Activated CD4-positive, alpha-beta T cell treated with anti-CD3 and anti-CD28 coated beads for 24 hours (primary cell): ENCODE results near the gene CDHR2.
"Not testable (repeated sequence)": the region's sequence is repeated elsewhere in the genome, so short reads cannot be mapped to it uniquely, and the experiment has no call there.

Experiments used
- DNase-seq, 2 donors: peaks; one replicate each; pipeline ENCODE4 v3.0.0-alpha.2; 2020; ENCODE audit warnings: low read depth in 2 of 2

The CDHR2 gene

GRCh38 chr5:176596689-176597416 is 47.7 kb downstream of the CDHR2 start:
- DNase-seq: peak; percentile 33 to 54

DNA sequence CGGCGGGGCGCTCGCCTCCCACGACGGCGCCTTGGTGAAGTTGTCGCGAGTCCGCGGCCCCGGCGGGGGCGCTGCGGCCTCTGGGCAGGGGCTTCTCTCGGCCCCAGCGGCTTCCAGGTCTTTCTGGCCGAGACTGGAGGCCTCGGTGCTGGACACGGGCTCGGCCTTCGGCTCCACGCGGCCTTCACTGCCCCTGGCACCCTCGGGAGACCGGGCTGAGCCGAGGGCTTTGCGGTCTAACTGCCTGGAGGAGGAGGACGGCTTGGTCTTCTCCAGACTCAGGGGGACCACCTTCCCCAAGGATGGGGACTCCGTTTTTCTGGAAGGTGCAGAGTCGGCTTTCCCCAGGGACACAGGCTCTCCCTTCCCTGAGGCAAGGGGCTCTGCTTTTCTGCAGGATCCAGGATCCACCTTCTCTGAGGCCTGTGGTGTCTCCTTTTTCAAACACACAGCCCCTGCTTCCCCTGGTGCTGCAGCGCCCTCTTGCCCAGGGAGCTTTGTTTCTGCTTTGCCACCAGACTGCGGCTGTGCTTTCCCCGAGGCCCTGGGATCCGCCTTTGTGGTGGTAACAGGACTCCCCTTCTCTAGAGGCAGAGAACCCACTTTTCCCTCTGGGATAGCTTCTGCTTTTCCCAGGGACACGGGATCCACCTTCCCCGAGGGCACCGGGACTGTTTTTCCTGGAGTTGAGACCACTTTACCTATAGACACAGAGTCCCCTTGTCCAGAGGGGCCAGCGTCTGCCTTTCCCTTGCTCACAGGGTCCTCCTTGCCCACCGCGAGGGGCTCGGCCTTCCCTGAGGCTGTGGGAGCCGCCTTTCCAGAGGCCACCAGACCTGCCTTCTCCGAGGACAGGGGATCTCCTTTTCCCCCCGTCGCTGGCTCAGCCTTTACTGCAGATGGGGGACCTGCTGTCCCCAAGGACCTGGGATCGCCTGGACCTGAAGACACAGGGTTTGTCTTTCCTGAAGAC is 48.6 kb downstream of the CDHR2 start:
- DNase-seq: no peak

- DNase-seq: not testable (repeated sequence)
Observed at GRCh38 chr5:176599749-176600430, 50.7 kb downstream of the CDHR2 start.

- DNase-seq: no peak
Observed at GRCh38 chr5:176601901-176602482, 52.9 kb downstream of the CDHR2 start.

GRCh38 chr5:176603091-176603490 is 53.9 kb downstream of the CDHR2 start:
- DNase-seq: no peak

DNA sequence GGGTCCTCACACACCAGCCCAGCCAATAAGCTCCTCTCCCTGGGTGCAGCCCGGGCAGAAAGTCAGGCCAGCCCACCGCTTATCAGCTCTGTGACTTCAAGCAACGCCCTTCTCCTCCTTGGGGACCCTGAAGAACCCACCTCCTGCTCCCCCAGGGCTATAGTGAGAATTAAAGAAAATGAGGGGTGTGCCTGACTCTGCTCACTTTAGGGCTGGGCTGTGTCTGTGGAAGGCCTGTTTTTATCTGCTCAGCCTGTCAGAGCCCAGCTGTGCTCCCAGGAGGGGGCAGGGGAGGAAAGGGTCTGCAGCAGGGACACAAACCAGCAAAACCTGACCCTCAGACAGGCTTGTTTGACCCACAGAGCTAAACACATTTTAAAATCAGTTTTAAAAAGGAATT is 56.9 kb downstream of the CDHR2 start:
- no peak for DNase-seq

- DNase-seq: no peak
Observed at GRCh38 chr5:176606875-176607274, 57.7 kb downstream of the CDHR2 start.

GRCh38 chr5:176608142-176608705 is 59.1 kb downstream of the CDHR2 start:
- no peak for DNase-seq

DNA sequence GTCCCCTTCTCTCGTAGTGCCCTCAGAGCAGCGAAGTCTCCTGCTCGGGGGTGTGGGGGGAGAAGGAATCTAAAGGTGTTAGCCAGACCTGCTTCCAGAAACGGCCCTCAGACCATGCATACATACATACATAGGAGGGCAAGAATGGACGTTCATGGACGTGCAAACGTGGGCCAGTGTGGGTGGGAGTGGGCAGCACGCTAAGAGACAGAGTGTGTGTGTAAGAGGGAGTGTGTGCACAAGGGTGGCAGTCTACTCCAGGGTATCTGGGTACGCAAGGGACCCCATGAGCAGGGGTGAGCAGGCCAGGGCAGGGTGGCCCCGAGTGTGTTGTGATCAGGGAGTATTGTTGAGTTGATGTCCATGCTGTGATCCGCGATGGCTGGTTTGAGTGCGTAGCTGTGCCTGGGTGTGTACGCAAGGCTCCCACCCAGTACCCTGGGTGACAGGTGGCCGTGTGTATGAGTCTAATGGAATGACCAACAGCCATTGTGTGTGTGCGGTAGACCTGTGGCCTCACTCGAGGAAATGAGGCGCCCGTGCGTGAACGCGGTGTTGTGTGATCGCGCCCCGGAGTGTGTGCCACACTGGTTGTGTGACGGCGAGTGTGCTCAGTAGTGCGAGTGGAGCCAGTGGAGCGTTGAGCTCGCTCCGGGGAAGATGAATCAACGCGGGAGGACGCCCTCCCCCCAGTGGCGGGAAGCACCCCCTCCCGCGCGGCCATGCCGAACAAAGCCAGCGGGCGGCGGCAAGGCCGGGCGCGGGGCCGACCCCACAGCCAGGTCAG is 60.0 kb downstream of the CDHR2 start:
- no peak for DNase-seq

DNA sequence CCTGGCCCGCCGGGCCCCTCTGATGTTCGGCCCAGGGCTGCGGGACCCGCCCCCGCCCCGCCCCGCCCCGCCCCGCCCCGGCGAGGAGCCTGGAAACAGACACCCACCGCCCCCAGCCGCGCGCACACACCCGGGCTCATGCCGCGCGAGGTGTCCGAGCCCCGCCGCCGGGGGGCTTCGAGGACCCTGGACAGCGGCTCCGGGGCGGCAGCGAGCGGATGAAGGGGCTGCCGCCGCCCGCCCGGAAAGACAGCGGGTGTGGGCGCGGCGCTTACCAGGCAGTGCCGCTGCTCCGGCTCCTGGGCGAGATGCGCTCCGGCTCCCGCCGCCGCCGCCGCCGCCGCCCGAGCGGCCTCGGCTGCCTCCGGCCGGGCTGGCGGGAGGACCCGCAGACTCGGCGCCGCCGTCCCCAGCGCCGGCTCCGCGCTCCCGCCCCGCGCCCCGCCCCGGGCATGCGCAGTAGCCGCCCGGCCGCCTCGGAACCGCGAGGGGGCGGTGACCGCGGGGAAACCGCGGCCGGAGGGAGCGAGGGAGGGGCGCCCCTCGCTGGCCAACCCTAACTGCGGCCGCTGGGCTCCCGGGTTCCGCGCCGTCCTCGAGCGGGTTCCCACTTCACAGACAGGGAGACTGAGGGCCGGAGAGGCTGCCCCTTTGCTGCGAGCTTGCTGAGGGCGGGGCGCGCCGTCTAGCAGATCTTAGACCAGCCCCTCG is 60.7 kb downstream of the CDHR2 start, which contains the start of gene GPRIN1:
TSS of gene GPRIN1 (minus strand) at position 433 of the 711 bp plus-strand sequence. CDS start 10,322 bp downstream, outside the sequence.
- DNase-seq: peak; percentile 39 to 45

DNA sequence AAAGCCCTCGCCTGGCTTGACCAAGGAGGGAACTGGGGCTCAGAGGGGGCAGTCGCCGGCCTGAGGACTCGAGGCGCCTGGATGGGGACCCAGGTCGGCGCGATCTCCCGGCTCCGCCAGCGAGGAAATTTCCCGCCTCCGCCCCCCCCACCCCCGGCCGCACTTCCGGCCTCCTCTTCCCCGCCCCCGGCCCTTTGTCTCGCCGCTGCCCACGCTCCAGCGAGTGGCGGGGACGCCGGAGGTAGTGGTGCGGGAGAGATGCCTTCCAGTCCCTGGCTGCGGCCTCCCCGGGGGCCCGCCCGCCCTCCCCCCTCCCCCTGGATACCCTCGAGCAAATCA is 61.3 kb downstream of the CDHR2 start:
- DNase-seq: no peak

- peak in 1 of 2 donors; percentile 43 for DNase-seq
Observed at GRCh38 chr5:176611435-176611834, 62.3 kb downstream of the CDHR2 start.

- DNase-seq: no peak
Observed at GRCh38 chr5:176612008-176612407, 62.9 kb downstream of the CDHR2 start.

GRCh38 chr5:176612855-176613254 is 63.7 kb downstream of the CDHR2 start:
- no peak for DNase-seq

- no peak for DNase-seq
Observed at GRCh38 chr5:176614805-176615478, 65.8 kb downstream of the CDHR2 start.

GRCh38 chr5:176616511-176616910 is 67.4 kb downstream of the CDHR2 start:
- no peak for DNase-seq

DNA sequence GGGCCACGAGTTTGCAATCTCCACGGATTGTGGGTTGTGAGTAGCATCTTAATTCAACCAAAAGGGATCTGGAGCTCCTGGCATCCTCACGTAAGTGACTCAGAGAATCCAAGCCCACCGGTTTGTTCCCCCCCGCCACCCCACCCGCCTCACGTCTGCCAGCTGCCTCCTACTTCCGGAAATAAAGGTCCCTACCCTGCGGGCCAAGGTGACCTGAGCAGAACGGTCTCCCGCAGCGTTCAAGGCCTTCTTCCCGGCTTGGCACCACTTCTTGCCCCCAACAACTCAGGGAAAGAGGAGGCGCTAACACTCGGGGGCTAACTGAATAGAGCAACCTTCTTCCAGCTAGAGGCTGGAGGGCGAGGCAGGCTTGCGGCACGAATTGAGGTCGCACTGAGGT is 69.6 kb downstream of the CDHR2 start:
- DNase-seq: no peak

DNA sequence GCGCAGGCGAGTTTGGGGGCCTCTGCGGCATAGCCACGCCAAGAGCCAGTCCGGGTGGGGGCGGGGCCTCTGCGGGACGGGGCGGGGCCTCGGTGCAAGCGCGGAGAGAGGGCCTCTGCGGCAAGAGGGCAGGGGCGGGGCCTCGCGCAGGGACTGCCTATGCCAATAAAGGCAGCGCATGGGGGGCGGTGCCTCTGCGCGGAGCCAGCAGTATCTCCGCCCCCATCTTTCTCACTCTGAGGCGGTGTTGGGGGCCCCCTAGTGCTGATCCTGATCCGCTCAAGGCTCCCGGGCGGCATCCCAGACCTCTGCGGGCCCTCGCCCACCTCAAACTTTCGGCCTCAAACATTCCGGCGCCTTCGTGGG is 70.0 kb downstream of the CDHR2 start:
- peak; percentile 61 to 76 for DNase-seq

GRCh38 chr5:176619569-176620332 is 70.6 kb downstream of the CDHR2 start:
- DNase-seq: no peak
